Chondrocyte (in vitro differentiated cells): Measurements from ENCODE around the gene NRG2. TPM values are rescaled to one million over a fixed set of nuclear protein-coding genes. Genes with fewer than 3 reads are reported as not detected.

Source experiments
- DNase-seq: peaks from one replicate; pipeline ENCODE4 v3.0.0; 2021; ENCODE audit warnings: mixed read lengths, low spot score
- H3K27ac Mint-ChIP-seq: one replicate; pipeline ENCODE4 v1.8.0; 2021; ENCODE audit warnings: mild to moderate bottlenecking, moderate library complexity, mixed read lengths; ENCODE audit not compliant: unreplicated experiment
- H3K27me3 Mint-ChIP-seq: 2 replicates; pipeline ENCODE4 v1.8.0; 2021; ENCODE audit warnings: low read depth, mixed read lengths
- H3K36me3 Mint-ChIP-seq: 2 replicates; pipeline ENCODE4 v1.8.0; 2021; ENCODE audit warnings: low read depth, mixed read lengths
- H3K4me1 Mint-ChIP-seq: 2 replicates; pipeline ENCODE4 v1.8.0; 2021; ENCODE audit warnings: low read depth, mild to moderate bottlenecking, mixed read lengths
- H3K4me3 Mint-ChIP-seq: one replicate; pipeline ENCODE4 v1.8.0; 2021; ENCODE audit warnings: mild to moderate bottlenecking, moderate library complexity, mixed read lengths; ENCODE audit not compliant: unreplicated experiment
- H3K9me3 Mint-ChIP-seq: 2 replicates; pipeline ENCODE4 v1.8.0; 2021; ENCODE audit warnings: low read depth, mixed read lengths
- total RNA-seq: library from RNA; stranded (reverse); gene quantifications from 3 replicates; pipeline ENCODE4 v1.2.1, GENCODE V29; 2021
- TF ChIP-seq, protein P1 (sequence below): fragments of 200-600 bp; sonication (generic); IDR thresholded peaks from 2 replicates; pipeline ENCODE4 v1.5.0; 2021; ENCODE audit warnings: antibody characterized with exemption, mild to moderate bottlenecking, moderate library complexity

Gene NRG2
- total RNA-seq, 1 donor from 2014 or later = 0.27 TPM

DNA sequence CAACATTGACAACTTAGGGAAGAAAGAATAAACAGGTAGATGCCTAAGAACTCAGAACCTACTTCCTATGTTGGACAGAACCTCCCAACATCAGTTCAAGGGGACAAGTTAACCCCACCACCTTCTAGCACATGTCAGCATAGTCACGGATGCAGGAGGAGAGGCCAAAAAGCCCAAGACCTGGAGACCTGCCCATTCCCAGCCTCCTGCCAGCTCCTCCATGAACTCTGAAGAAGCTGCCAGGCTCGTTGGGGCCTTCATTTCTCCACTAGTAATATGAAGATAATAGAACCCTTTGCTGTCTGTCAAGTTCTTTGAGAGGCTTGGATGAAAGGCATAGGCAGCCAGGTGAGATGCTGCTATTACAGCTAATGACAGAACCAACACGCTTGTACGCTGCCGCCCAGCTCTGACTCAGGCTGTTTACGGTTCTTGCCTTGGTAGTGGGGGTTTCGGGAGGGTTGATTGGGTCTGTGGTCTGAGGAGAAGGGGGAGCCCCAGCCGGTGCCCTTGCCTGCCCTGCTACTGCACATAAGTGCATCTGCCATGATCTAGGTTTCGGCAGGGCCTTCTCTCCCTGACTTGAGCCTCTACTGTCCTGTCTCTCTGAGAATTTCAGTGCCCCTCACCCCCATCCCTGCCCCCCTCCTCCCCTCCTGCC is 82.2 kb downstream of the NRG2 start:
- H3K36me3 Mint-ChIP-seq = no peaks in the 10 kb centered on the region
- H3K27me3 Mint-ChIP-seq = peaks cover 35% of the 10 kb centered on the region

DNA sequence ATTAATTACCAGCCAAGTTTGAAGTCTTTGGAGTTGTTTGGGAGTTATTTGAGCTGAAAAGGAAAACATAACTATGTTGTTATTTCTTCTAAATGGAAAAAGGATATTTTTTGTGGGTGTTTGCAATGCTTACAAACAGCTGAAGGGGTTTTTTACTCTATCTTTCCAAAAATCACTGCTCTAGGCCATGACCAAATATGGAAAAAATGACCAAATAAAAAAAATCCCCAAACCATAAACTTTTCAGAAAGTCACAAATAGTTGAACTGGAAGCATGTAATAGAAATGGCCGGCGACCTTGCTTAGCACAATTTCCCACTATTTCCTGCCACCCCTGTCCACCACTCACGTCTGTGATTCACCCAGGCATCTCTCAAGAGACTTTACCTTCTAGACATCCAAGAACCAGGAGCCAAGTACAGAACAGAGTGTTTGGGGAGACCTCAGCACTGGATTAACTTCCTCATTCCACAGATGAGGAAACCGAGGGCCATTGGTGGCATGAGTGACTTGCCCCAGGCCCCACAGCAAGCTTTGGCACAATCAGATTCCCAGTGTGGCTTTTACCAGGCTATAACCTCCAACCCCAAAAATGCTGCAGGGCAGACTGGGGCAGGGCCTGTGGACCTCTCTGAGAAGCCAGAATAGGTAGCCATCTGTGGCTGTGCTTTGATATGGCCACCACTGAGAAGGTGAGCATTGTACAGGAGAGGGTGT is 84.5 kb downstream of the NRG2 start:
- Mint-ChIP-seq H3K9me3 (no peaks in the 10 kb centered on the region), H3K4me1 (no peaks in the 10 kb centered on the region), H3K27ac (no peak overlapping the region), H3K27me3 (peaks cover 44% of the 10 kb centered on the region), H3K4me3 (no peak overlapping the region), H3K36me3 (no peaks in the 10 kb centered on the region)
- TF ChIP-seq, protein P1, sequence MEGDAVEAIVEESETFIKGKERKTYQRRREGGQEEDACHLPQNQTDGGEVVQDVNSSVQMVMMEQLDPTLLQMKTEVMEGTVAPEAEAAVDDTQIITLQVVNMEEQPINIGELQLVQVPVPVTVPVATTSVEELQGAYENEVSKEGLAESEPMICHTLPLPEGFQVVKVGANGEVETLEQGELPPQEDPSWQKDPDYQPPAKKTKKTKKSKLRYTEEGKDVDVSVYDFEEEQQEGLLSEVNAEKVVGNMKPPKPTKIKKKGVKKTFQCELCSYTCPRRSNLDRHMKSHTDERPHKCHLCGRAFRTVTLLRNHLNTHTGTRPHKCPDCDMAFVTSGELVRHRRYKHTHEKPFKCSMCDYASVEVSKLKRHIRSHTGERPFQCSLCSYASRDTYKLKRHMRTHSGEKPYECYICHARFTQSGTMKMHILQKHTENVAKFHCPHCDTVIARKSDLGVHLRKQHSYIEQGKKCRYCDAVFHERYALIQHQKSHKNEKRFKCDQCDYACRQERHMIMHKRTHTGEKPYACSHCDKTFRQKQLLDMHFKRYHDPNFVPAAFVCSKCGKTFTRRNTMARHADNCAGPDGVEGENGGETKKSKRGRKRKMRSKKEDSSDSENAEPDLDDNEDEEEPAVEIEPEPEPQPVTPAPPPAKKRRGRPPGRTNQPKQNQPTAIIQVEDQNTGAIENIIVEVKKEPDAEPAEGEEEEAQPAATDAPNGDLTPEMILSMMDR = no peak
- no peak for DNase-seq

More for the DNA sequence above, 82.2 kb downstream of the NRG2 start:
- TF ChIP-seq, protein P1 = no peak
- H3K27ac Mint-ChIP-seq = no peak overlapping the region
- no peaks in the 10 kb centered on the region for H3K9me3 Mint-ChIP-seq
- H3K4me3 Mint-ChIP-seq = no peak overlapping the region
- no peaks in the 10 kb centered on the region for H3K4me1 Mint-ChIP-seq
- no peak for DNase-seq

DNA sequence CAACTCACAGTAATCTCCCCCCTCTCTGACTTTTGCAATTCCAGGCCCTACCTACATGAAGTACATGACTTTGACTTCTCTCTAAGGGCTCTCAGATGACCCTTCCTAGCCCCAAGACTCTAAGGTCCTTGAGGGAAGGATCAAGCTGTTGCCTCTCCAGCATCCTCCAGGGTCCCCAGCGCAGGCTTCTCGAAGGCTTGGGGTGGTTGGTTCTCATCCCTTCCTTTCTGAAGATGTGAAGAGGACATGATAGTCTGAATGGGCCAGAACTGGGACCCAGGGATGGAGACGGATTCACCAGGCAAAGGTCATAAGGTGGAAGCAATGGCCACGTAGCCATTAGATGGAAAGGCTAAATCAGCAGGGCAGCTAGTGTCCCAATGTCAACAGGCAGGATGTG is 86.8 kb downstream of the NRG2 start:
- DNase-seq = no peak
- no peaks in the 10 kb centered on the region for H3K36me3 Mint-ChIP-seq
- peaks cover 46% of the 10 kb centered on the region for H3K27me3 Mint-ChIP-seq
- no peaks in the 10 kb centered on the region for H3K4me1 Mint-ChIP-seq
- H3K4me3 Mint-ChIP-seq = no peak overlapping the region
- H3K27ac Mint-ChIP-seq = no peak overlapping the region
- TF ChIP-seq, protein P1 = no peak
- H3K9me3 Mint-ChIP-seq = no peaks in the 10 kb centered on the region

DNA sequence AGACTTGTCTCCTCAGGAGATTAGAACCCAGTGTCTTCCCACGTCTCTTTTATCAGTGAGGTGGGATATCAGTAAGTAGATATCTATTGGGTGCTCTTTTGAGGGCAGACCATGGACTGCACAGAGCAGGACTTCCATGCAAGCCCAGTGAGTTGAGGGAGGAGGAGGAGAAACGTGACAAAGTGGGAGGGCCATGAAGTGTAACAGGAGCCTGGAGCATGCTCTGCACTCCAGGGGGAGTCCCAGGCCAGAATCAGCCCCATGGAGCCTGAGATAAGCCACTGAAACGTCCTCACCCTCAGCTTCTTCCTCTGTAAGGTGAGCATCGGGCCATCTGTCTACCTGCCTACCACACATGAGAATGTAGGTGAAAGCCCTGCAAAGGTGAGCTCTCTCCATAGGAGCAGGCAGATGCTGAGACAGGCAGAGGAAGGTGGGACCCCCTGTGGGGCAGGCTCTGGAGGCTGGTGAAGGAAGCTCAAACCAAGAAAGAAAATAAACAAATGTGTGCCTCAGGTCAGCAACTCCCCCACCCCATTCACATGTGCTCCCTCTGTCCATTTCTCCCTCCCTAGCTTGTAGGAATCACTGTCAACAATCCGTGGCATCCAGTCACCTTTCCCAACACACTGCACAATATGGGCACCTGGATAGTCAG is 87.4 kb downstream of the NRG2 start:
- H3K4me1 Mint-ChIP-seq = no peaks in the 10 kb centered on the region
- no peak overlapping the region for H3K4me3 Mint-ChIP-seq
- H3K27me3 Mint-ChIP-seq = peaks cover 52% of the 10 kb centered on the region
- DNase-seq = no peak
- no peaks in the 10 kb centered on the region for H3K9me3 Mint-ChIP-seq
- H3K27ac Mint-ChIP-seq = no peak overlapping the region
- no peaks in the 10 kb centered on the region for H3K36me3 Mint-ChIP-seq
- TF ChIP-seq, protein P1 = no peak

DNA sequence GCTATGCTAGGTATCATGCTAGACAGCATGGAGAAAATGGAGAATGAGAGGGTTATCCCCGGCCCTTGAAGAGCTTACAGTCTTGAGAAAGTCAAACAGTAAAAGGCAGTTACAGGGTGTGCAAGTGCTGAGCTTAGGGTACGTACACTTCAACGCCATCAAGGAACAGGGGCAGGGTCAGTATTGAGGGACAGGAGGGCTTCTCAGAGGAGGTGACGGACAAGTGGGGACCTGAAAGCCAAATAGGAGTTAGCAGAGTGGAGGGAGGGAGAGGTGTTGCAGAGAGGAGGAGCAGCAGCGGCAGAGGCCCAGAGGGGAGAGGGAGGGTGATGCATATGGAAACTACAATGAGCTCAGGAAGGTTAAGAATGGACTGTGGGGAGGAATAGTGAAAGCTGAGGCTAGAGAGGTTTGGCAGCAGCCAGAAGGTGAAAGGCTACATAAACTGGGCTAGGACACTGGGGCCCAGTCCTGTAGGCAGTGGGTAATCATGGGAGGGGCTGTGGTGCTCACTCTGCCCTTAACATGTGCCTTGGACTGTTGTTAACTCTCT is 88.0 kb downstream of the NRG2 start:
- no peaks in the 10 kb centered on the region for H3K9me3 Mint-ChIP-seq
- no peak overlapping the region for H3K4me3 Mint-ChIP-seq
- H3K4me1 Mint-ChIP-seq = no peaks in the 10 kb centered on the region
- H3K27me3 Mint-ChIP-seq = peaks cover 58% of the 10 kb centered on the region
- H3K27ac Mint-ChIP-seq = no peak overlapping the region
- TF ChIP-seq, protein P1 = no peak
- H3K36me3 Mint-ChIP-seq = no peaks in the 10 kb centered on the region
- no peak for DNase-seq
